Loucy (cell line): Measurements from ENCODE around the gene BSN.
A peak's percentile ranks its signal among the peaks of the same experiment; 100 is the strongest.

Experiments
- H2AFZ ChIP-seq: fragments of 200-600 bp; sonication (generic); 2 replicates; pipeline ENCODE4 v1.6.0; 2016; ENCODE audit warnings: antibody characterized with exemption, mild to moderate bottlenecking, low read length, moderate library complexity
- H3F3A ChIP-seq: fragments of 200-600 bp; 2 replicates; pipeline ENCODE4 v1.6.0; 2016; ENCODE audit warnings: antibody characterized with exemption, low read depth, mild to moderate bottlenecking
- H3K27me3 ChIP-seq: fragments of 200-600 bp; sonication (generic); 2 replicates; pipeline ENCODE4 v1.6.1; 2014; ENCODE audit warnings: low read length, mild to moderate bottlenecking; ENCODE audit not compliant: insufficient read depth, poor library complexity, severe bottlenecking
- H3K36me3 ChIP-seq: fragments of 200-600 bp; sonication (generic); 2 replicates; pipeline ENCODE4 v1.6.1; 2016; ENCODE audit warnings: low read length; ENCODE audit not compliant: insufficient read depth
- H3K4me1 ChIP-seq: fragments of 200-600 bp; sonication (generic); 2 replicates; pipeline ENCODE4 v1.5.1; 2014; ENCODE audit warnings: low read length, mild to moderate bottlenecking; ENCODE audit not compliant: insufficient read depth, poor library complexity, severe bottlenecking
- H3K4me2 ChIP-seq: fragments of 200-600 bp; sonication (generic); 2 replicates; pipeline ENCODE4 v1.6.0; 2014; ENCODE audit warnings: antibody characterized with exemption, low read length, low read depth, mild to moderate bottlenecking; ENCODE audit not compliant: poor library complexity, severe bottlenecking
- H3K4me3 ChIP-seq: fragments of 200-600 bp; sonication (generic); 2 replicates; pipeline ENCODE4 v1.5.1; 2014; ENCODE audit warnings: low read length, mild to moderate bottlenecking, mixed read lengths; ENCODE audit not compliant: poor library complexity, severe bottlenecking
- H3K79me2 ChIP-seq: fragments of 200-600 bp; sonication (generic); 2 replicates; pipeline ENCODE4 v1.6.1; 2014; ENCODE audit warnings: low read length; ENCODE audit not compliant: insufficient read depth
- H3K9ac ChIP-seq: fragments of 200-600 bp; sonication (generic); 2 replicates; pipeline ENCODE4 v1.6.0; 2014; ENCODE audit warnings: mild to moderate bottlenecking, low read depth, low read length, moderate library complexity; ENCODE audit not compliant: poor library complexity, severe bottlenecking
- H3K9me2 ChIP-seq: fragments of 200-600 bp; sonication (generic); replicated peaks from 2 replicates; pipeline ENCODE4 v1.6.1; 2016; ENCODE audit warnings: low read depth, low read length, mixed read lengths
- H3K9me3 ChIP-seq: fragments of 200-600 bp; sonication (generic); 2 replicates; pipeline ENCODE4 v1.6.1; 2014; ENCODE audit warnings: mild to moderate bottlenecking, antibody characterized with exemption, low read length, low read depth; ENCODE audit not compliant: insufficient read depth
- H4K20me1 ChIP-seq: fragments of 200-600 bp; sonication (generic); 2 replicates; pipeline ENCODE4 v1.6.0; 2014; ENCODE audit warnings: antibody characterized with exemption, low read length, mild to moderate bottlenecking; ENCODE audit not compliant: insufficient read depth, poor library complexity, severe bottlenecking
- CTCF ChIP-seq: fragments of 200-600 bp; sonication (generic); conservative IDR thresholded peaks from 2 replicates; pipeline ENCODE4 v1.5.1; 2014; ENCODE audit warnings: mild to moderate bottlenecking, antibody characterized with exemption, low read length
- EZH2phosphoT487 ChIP-seq: fragments of 200-600 bp; IDR thresholded peaks from 2 replicates; pipeline ENCODE4 v1.6.1; 2018; ENCODE audit warnings: antibody characterized with exemption, mild to moderate bottlenecking, moderate library complexity, borderline replicate concordance

The BSN gene

GRCh38 chr3:49657208-49657915 is 103.1 kb downstream of the BSN start:
- Histone ChIP-seq H3K4me2 (no peak overlapping the region), H3K27me3 (no peaks in the 10 kb centered on the region), H3K79me2 (no peaks in the 10 kb centered on the region), H3F3A (no peaks in the 10 kb centered on the region), H2AFZ (no peak overlapping the region), H3K36me3 (no peaks in the 10 kb centered on the region), H3K9me2 (no peaks in the 10 kb centered on the region), H4K20me1 (no peaks in the 10 kb centered on the region), H3K9me3 (no peaks in the 10 kb centered on the region), H3K4me3 (no peak overlapping the region), H3K9ac (no peak overlapping the region), H3K4me1 (peaks cover 9% of the 10 kb centered on the region)
- no peak for TF ChIP-seq EZH2phosphoT487
- no peak for TF ChIP-seq CTCF

- H3F3A ChIP-seq = no peaks in the 10 kb centered on the region
- no peaks in the 10 kb centered on the region for H3K27me3 ChIP-seq
- no peak for TF ChIP-seq CTCF
- TF ChIP-seq EZH2phosphoT487 = no peak
- H3K4me3 ChIP-seq = no peak overlapping the region
- H3K9me2 ChIP-seq = no peaks in the 10 kb centered on the region
- no peaks in the 10 kb centered on the region for H3K36me3 ChIP-seq
- no peak overlapping the region for H3K4me2 ChIP-seq
- no peaks in the 10 kb centered on the region for H3K9me3 ChIP-seq
- no peaks in the 10 kb centered on the region for H3K79me2 ChIP-seq
- no peak overlapping the region for H2AFZ ChIP-seq
- H4K20me1 ChIP-seq = no peaks in the 10 kb centered on the region
- H3K4me1 ChIP-seq = peaks cover 9% of the 10 kb centered on the region
- H3K9ac ChIP-seq = no peak overlapping the region
Measured at GRCh38 chr3:49658711-49659110, 104.4 kb downstream of the BSN start.

GRCh38 chr3:49659756-49660155 is 105.5 kb downstream of the BSN start:
- Histone ChIP-seq H3K27me3 (no peaks in the 10 kb centered on the region), H3K9me3 (no peaks in the 10 kb centered on the region), H2AFZ (0 out of 2 replicates have a peak overlapping the region, but pooled peaks have one; percentile 15), H3K4me3 (no peak overlapping the region), H3K9ac (no peak overlapping the region), H3F3A (no peaks in the 10 kb centered on the region), H3K4me1 (peaks cover 9% of the 10 kb centered on the region), H3K36me3 (no peaks in the 10 kb centered on the region), H3K9me2 (no peaks in the 10 kb centered on the region), H3K79me2 (no peaks in the 10 kb centered on the region), H4K20me1 (no peaks in the 10 kb centered on the region), H3K4me2 (no peak overlapping the region)
- TF ChIP-seq CTCF (no peak), EZH2phosphoT487 (no peak)
